Neuronal stem cell (in vitro differentiated cells): ENCODE measurements around the gene TMCO2. TPM values are rescaled to one million over a fixed set of nuclear protein-coding genes. Genes with fewer than 3 reads are reported as not detected.

ENCODE experiments used
- DNase-seq: peaks from one replicate; pipeline ENCODE4 v3.0.0-alpha.2; 2013; ENCODE audit warnings: low spot score
- H2AFZ ChIP-seq: one replicate; pipeline ENCODE4 v1.6.1; 2013; ENCODE audit warnings: mild to moderate bottlenecking, low read length, inconsistent platforms
- H2AK5ac ChIP-seq: 2 replicates; pipeline ENCODE4 v1.6.1; 2013; ENCODE audit warnings: low read depth, mild to moderate bottlenecking, inconsistent platforms, low read length, moderate library complexity, mixed read lengths
- H2BK120ac ChIP-seq: 2 replicates; pipeline ENCODE4 v1.6.1; 2013; ENCODE audit warnings: low read depth, mild to moderate bottlenecking, inconsistent platforms, low read length, moderate library complexity, mixed read lengths
- H2BK12ac ChIP-seq: one replicate; pipeline ENCODE4 v1.6.1; 2013; ENCODE audit warnings: low read length, inconsistent platforms
- H2BK15ac ChIP-seq: 2 replicates; pipeline ENCODE4 v1.6.1; 2013; ENCODE audit warnings: mild to moderate bottlenecking, low read length, inconsistent platforms, mixed read lengths
- H2BK5ac ChIP-seq: one replicate; pipeline ENCODE4 v1.6.1; 2013; ENCODE audit warnings: inconsistent platforms, mild to moderate bottlenecking, low read length, moderate library complexity
- H3K14ac ChIP-seq: one replicate; pipeline ENCODE4 v1.6.1; 2013; ENCODE audit warnings: low read length, inconsistent platforms
- H3K18ac ChIP-seq: 2 replicates; pipeline ENCODE4 v1.6.1; 2013; ENCODE audit warnings: low read length, inconsistent platforms
- H3K23ac ChIP-seq: 2 replicates; pipeline ENCODE4 v1.6.1; 2013; ENCODE audit warnings: low read depth, mild to moderate bottlenecking, mixed read lengths, low read length, inconsistent platforms; ENCODE audit not compliant: poor library complexity
- H3K27ac ChIP-seq: replicated peaks from 3 replicates; pipeline ENCODE4 v1.5.1; 2013; ENCODE audit warnings: low read length, inconsistent platforms
- H3K27me3 ChIP-seq, 3 experiments: 2 replicates each; pipeline ENCODE4 v1.6.1; 2013; ENCODE audit warnings: low read length in 3 of 3, mild to moderate bottlenecking in 2 of 3, inconsistent platforms in 1 of 3, low read depth in 1 of 3, mixed read lengths in 1 of 3, moderate library complexity in 1 of 3; ENCODE audit not compliant: control insufficient read depth in 3 of 3, insufficient read depth in 3 of 3
- H3K36me3 ChIP-seq, 2 donors: replicated peaks in 1 of 2; 2 replicates each; pipeline ENCODE4 v1.6.1; 2013; ENCODE audit warnings: low read length in 2 of 2; ENCODE audit not compliant: control insufficient read depth in 2 of 2, insufficient read depth in 2 of 2
- H3K4ac ChIP-seq: 2 replicates; pipeline ENCODE4 v1.6.1; 2013; ENCODE audit warnings: inconsistent platforms, mild to moderate bottlenecking, low read length, moderate library complexity
- H3K4me1 ChIP-seq, 2 donors: 1 replicate in 1 of 2; 2 replicates in 1 of 2; pipeline ENCODE4 v1.6.1; 2013; ENCODE audit warnings: low read length in 2 of 2, low read depth in 1 of 2; ENCODE audit not compliant: control insufficient read depth in 2 of 2, insufficient read depth in 1 of 2
- H3K4me2 ChIP-seq: one replicate; pipeline ENCODE4 v1.6.1; 2013; ENCODE audit warnings: mild to moderate bottlenecking, low read length, inconsistent platforms; ENCODE audit not compliant: insufficient read depth, poor library complexity, severe bottlenecking
- H3K4me3 ChIP-seq, 2 donors: 2 replicates each; pipeline ENCODE4 v1.5.1; 2013; ENCODE audit warnings: low read length in 2 of 2, mild to moderate bottlenecking in 2 of 2, inconsistent platforms in 1 of 2, moderate library complexity in 1 of 2
- H3K79me1 ChIP-seq: one replicate; pipeline ENCODE4 v1.6.1; 2013; ENCODE audit warnings: low read depth, mild to moderate bottlenecking, inconsistent platforms, low read length, moderate library complexity
- H3K9ac ChIP-seq: one replicate; pipeline ENCODE4 v1.6.1; 2013; ENCODE audit warnings: mild to moderate bottlenecking, low read depth, low read length, inconsistent platforms; ENCODE audit not compliant: poor library complexity
- H3K9me3 ChIP-seq, 2 donors: replicated peaks in 1 of 2; 2 replicates each; pipeline versions ENCODE3 to v1.6.1; 2013; ENCODE audit warnings: low read length in 2 of 2, mild to moderate bottlenecking in 2 of 2, inconsistent platforms in 1 of 2, low read depth in 1 of 2, mixed read lengths in 1 of 2, moderate library complexity in 1 of 2; ENCODE audit not compliant: control insufficient read depth in 2 of 2, insufficient read depth in 1 of 2
- H4K8ac ChIP-seq: one replicate; pipeline ENCODE4 v1.6.1; 2013; ENCODE audit warnings: low read depth, mild to moderate bottlenecking, inconsistent platforms, low read length, moderate library complexity
- H4K91ac ChIP-seq: one replicate; pipeline ENCODE4 v1.6.1; 2013; ENCODE audit warnings: low read length, low read depth, mild to moderate bottlenecking, inconsistent platforms; ENCODE audit not compliant: poor library complexity
- WGBS, 2 donors: extraction: QIAGEN DNeasy Blood & Tissue Kit; methylation state at CpG; one replicate each; pipeline ENCODE4 v1.1.7; 2013; ENCODE audit warnings: missing lambda C conversion rate in 2 of 2, mixed read lengths in 1 of 2; ENCODE audit not compliant: insufficient read length in 2 of 2, insufficient replicate concordance in 1 of 2; ENCODE audit errors: extremely low coverage in 2 of 2; 5-methylcytosine and 5-hydroxymethylcytosine counted together
- polyA plus RNA-seq, 2 experiments: library from polyadenylated mRNA; stranded (reverse); fragments of 200-250 nt; gene quantifications; one replicate each; pipeline ENCODE4 v1.2.3, GENCODE V29; 2013

Gene TMCO2
- not detected for polyA plus RNA-seq (2013, experiment 1 of 2)
- not detected for polyA plus RNA-seq (2013, experiment 2 of 2)

- Histone ChIP-seq H3K36me3 (no peaks in the 10 kb centered on the region), H2BK15ac (no peak within 1 kb of the TSS), H4K8ac (no peak within 1 kb of the TSS), H2BK120ac (no peak within 1 kb of the TSS), H3K18ac (no peak within 1 kb of the TSS), H3K14ac (no peak within 1 kb of the TSS), H3K4ac (no peak within 1 kb of the TSS), H3K4me1 (no peaks in the 10 kb centered on the region), H2AFZ (peak within 1 kb of the TSS; percentile 1), H4K91ac (no peak within 1 kb of the TSS), H3K9ac (no peak within 1 kb of the TSS), H3K4me2 (no peak within 1 kb of the TSS), H3K4me3 (no peak within 1 kb of the TSS), H2BK12ac (no peak within 1 kb of the TSS), H3K79me1 (no peaks in the 10 kb centered on the region), H3K23ac (no peak within 1 kb of the TSS), H3K9me3 (no peaks in the 10 kb centered on the region), H2AK5ac (no peak within 1 kb of the TSS), H2BK5ac (no peak within 1 kb of the TSS), H3K27ac (no peak within 1 kb of the TSS), H3K27me3 (no peaks in the 10 kb centered on the region)
- no CpG with 5 or more reads among the region's 1 CpG for WGBS, 2 donors
- no peak for DNase-seq
Observed at GRCh38 chr1:40247655-40248054, at the start of gene TMCO2. Gene TMCO2 (plus strand): TSS chr1:40247937. CDS start chr1:40247994, 57 bp downstream.

GRCh38 chr1:40199126-40199525 is 48.6 kb upstream of the TMCO2 start:
- H2AK5ac ChIP-seq, result no peak overlapping the region
- no peaks in the 10 kb centered on the region for H3K9me3 ChIP-seq
- H2BK120ac ChIP-seq, result no peak overlapping the region
- no peak overlapping the region for H3K27ac ChIP-seq
- WGBS, 2 donors, result no CpG with 5 or more reads among the region's 3 CpGs
- no peak overlapping the region for H2BK12ac ChIP-seq
- no peak overlapping the region for H3K4me2 ChIP-seq
- no peak overlapping the region for H3K4ac ChIP-seq
- no peak overlapping the region for H3K18ac ChIP-seq
- no peak overlapping the region for H4K91ac ChIP-seq
- no peaks in the 10 kb centered on the region for H3K79me1 ChIP-seq
- no peak overlapping the region for H2BK15ac ChIP-seq
- no peak overlapping the region for H3K23ac ChIP-seq
- no peaks in the 10 kb centered on the region for H3K27me3 ChIP-seq
- H3K14ac ChIP-seq, result no peak overlapping the region
- H2BK5ac ChIP-seq, result no peak overlapping the region
- no peak overlapping the region for H2AFZ ChIP-seq
- H3K36me3 ChIP-seq, result peaks cover 6 to 78% of the 10 kb centered on the region in 2 donors
- H3K9ac ChIP-seq, result no peak overlapping the region
- no peak for DNase-seq
- no peak overlapping the region for H3K4me3 ChIP-seq
- no peak overlapping the region for H4K8ac ChIP-seq
- no peaks in the 10 kb centered on the region for H3K4me1 ChIP-seq

GRCh38 chr1:40204856-40205255 is 42.9 kb upstream of the TMCO2 start:
- no peak for DNase-seq

GRCh38 chr1:40210511-40211204 is 37.1 kb upstream of the TMCO2 start:
- H2AK5ac ChIP-seq, result no peak overlapping the region
- H4K8ac ChIP-seq, result no peak overlapping the region
- H3K4ac ChIP-seq, result no peak overlapping the region
- H3K18ac ChIP-seq, result no peak overlapping the region
- H3K4me2 ChIP-seq, result no peak overlapping the region
- no peak overlapping the region for H2BK15ac ChIP-seq
- no peak overlapping the region for H3K27ac ChIP-seq
- H3K36me3 ChIP-seq, result peaks cover 6 to 88% of the 10 kb centered on the region in 2 donors
- no peaks in the 10 kb centered on the region for H3K27me3 ChIP-seq
- H3K14ac ChIP-seq, result no peak overlapping the region
- H2BK12ac ChIP-seq, result no peak overlapping the region
- no peak overlapping the region for H2AFZ ChIP-seq
- no peak for DNase-seq
- H3K9ac ChIP-seq, result no peak overlapping the region
- no CpG with 5 or more reads among the region's 3 CpGs for WGBS, 2 donors
- no peak overlapping the region for H3K4me3 ChIP-seq
- H3K9me3 ChIP-seq, result no peaks in the 10 kb centered on the region
- peaks cover 0 to 1% of the 10 kb centered on the region in 2 donors for H3K4me1 ChIP-seq
- H3K23ac ChIP-seq, result no peak overlapping the region
- no peaks in the 10 kb centered on the region for H3K79me1 ChIP-seq
- no peak overlapping the region for H2BK5ac ChIP-seq
- no peak overlapping the region for H2BK120ac ChIP-seq
- H4K91ac ChIP-seq, result no peak overlapping the region

More at GRCh38 chr1:40204856-40205255, 42.9 kb upstream of the TMCO2 start:
- H3K4me2 ChIP-seq, result no peak overlapping the region
- H4K91ac ChIP-seq, result no peak overlapping the region
- H3K4me3 ChIP-seq, result no peak overlapping the region
- WGBS, 2 donors, result no CpG with 5 or more reads among the region's 4 CpGs
- H3K36me3 ChIP-seq, result peaks cover 4 to 79% of the 10 kb centered on the region in 2 donors
- no peak overlapping the region for H3K23ac ChIP-seq
- H3K9ac ChIP-seq, result no peak overlapping the region
- no peaks in the 10 kb centered on the region for H3K9me3 ChIP-seq
- no peak overlapping the region for H2BK12ac ChIP-seq
- H2BK5ac ChIP-seq, result no peak overlapping the region
- no peak overlapping the region for H2BK15ac ChIP-seq
- H2BK120ac ChIP-seq, result no peak overlapping the region
- H2AFZ ChIP-seq, result no peak overlapping the region
- H4K8ac ChIP-seq, result no peak overlapping the region
- H3K4ac ChIP-seq, result no peak overlapping the region
- no peaks in the 10 kb centered on the region for H3K79me1 ChIP-seq
- no peak overlapping the region for H2AK5ac ChIP-seq
- H3K27me3 ChIP-seq, result no peaks in the 10 kb centered on the region
- H3K18ac ChIP-seq, result no peak overlapping the region
- no peak overlapping the region for H3K14ac ChIP-seq
- H3K27ac ChIP-seq, result no peak overlapping the region
- H3K4me1 ChIP-seq, result no peaks in the 10 kb centered on the region
